LNCaP clone FGC (cell line): ENCODE measurements around the gene PPP5C.

Experiments used
- DNase-seq: peaks from one replicate; pipeline ENCODE4 v3.0.0-alpha.2; 2011; ENCODE audit warnings: low read depth
- H3K4me3 ChIP-seq: 2 replicates; pipeline ENCODE4 v1.5.1; 2011; ENCODE audit warnings: mild to moderate bottlenecking, low read depth, low read length, control low read depth
- TF ChIP-seq, protein P1 (sequence below): IDR thresholded peaks from 2 replicates; pipeline ENCODE4 v1.5.1; 2012; ENCODE audit warnings: mild to moderate bottlenecking; ENCODE audit not compliant: control insufficient read depth, insufficient read depth; ENCODE audit errors: extremely low read depth

PPP5C gene

DNA sequence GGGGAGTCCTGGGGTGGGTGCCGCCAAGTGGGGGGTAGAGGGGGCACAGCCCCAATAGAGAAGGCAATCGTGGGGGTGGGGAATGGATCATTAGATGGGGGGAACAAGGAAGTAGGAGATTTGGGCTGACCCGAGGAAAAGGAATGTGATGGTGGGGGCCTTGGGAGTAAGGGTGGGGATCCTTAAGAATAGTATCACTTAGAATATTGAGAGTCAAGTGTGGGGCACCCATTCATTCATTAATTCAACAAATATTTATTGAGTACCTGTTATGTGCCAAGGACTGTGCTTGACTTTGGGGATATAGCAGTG, 641 bp downstream of the PPP5C start:
- peak overlapping the region; percentile 84 for H3K4me3 ChIP-seq
- DNase-seq, result no peak
- TF ChIP-seq, protein P1, sequence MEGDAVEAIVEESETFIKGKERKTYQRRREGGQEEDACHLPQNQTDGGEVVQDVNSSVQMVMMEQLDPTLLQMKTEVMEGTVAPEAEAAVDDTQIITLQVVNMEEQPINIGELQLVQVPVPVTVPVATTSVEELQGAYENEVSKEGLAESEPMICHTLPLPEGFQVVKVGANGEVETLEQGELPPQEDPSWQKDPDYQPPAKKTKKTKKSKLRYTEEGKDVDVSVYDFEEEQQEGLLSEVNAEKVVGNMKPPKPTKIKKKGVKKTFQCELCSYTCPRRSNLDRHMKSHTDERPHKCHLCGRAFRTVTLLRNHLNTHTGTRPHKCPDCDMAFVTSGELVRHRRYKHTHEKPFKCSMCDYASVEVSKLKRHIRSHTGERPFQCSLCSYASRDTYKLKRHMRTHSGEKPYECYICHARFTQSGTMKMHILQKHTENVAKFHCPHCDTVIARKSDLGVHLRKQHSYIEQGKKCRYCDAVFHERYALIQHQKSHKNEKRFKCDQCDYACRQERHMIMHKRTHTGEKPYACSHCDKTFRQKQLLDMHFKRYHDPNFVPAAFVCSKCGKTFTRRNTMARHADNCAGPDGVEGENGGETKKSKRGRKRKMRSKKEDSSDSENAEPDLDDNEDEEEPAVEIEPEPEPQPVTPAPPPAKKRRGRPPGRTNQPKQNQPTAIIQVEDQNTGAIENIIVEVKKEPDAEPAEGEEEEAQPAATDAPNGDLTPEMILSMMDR, result no peak

DNA sequence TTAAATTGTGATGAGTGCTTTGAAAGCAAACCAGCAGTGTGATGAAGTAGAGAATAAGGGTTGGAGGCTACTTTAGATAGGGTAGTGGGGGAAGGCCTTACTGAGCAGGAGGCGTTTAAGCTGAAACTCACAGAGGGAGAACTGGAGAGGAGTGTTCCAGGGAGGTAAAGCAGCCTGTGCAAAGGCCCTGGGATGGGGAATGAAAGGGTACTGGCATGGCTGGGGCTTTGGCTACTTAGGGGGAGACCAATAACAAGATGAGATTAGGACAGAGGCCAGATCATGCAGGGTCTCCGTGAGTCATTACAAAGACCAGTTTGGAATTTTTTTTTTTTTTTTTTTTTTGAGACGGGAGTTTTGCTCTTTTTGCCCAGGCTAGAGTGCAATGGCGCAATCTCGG, 1.1 kb downstream of the PPP5C start:
- TF ChIP-seq, protein P1, result no peak
- no peak for DNase-seq
- H3K4me3 ChIP-seq, result peak overlapping the region; percentile 84

DNA sequence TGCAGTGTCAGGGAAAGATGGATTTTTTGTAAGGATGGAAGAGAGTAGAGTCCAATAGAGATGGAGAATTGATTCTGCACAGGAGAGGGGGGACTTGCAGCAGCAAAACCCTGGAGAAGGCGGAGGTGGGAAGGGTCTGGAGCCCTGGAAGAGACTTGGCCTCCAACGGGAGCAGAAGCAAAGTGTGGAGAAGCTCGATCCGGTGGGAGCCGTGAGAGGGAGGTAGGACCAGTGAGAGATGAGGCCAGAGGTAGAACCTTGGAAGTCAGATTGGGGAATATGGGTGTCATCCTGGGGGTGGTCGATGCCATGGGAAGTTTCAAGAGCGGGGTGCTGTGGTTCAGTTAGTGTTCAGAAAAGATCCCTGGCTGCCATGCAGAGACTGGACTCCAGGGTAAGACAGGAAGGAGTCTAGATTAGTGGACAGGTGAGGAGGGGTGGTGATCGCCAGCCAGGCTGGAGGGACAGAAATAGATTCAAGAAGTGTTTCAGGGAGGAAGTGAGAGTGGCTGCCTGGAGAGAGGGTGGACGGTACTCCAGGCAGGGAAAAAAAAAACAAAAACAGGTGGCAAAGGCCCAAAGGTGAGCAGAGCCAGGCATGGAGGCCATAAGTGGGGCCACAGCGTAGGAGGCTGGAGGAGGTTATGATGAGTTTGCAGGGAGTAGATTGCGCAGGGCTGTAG, 2.6 kb downstream of the PPP5C start:
- no peak overlapping the region for H3K4me3 ChIP-seq
- no peak for DNase-seq
- TF ChIP-seq, protein P1, result no peak

DNA sequence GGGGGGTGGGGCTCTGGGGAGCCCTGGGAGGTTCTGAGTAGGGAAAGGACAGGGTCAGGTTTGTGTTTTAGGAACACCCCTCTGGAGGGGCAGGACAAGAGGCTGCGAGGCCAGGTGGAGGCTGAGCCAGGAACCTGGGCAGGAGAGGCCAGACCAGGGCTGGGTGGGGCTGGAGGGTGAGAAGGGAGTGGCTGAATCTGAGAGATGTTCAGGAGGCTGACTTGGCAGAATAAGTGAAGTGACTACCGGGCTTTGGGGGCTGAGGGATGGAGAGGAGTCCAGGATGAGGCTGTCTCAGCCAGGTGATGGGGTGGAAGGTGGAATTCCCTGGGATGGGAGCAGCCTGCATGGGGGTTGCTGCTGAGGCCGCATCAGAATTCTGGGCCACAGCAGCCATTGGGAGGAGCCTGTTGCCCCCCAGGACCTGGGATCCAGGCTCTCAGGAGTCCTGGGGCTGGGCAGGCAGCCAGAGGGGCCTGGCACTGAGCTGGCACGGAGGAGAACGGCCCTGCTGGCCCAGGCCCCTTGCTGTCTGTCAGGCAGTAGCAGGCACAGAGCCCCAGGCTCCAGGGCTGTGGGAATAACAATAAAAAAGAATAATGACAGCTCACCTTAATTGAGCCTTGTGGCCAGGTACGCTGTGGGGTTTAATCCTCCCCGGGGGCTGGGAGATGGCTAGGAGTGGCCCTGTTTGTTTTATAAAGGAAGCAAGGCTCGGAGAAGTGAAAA, 3.3 kb downstream of the PPP5C start:
- DNase-seq, result no peak

DNA sequence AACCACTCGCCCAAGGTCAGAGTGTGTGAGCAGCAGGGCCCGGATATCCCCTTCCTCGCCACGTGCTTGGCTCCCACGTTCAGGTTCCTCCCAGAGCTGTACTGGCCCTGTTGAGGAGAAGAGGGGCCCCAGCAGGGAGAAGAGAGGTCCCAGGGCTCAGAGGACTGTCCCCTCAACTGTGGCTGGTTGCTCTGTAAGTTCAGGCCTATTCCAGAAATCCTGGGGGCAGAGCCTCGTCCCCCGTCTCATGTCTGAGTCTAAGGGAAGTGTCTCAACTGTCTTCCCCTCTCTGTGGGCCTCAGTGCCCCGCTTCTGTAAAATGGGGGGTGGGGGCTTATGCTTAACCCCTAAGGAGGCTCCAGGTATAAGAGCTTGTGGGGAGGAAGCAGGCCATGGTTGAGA, 3.9 kb downstream of the PPP5C start:
- no peak for DNase-seq
- TF ChIP-seq, protein P1, result no peak
- no peak overlapping the region for H3K4me3 ChIP-seq

More for the DNA sequence above, 3.3 kb downstream of the PPP5C start:
- no peak overlapping the region for H3K4me3 ChIP-seq
- TF ChIP-seq, protein P1, result no peak

DNA sequence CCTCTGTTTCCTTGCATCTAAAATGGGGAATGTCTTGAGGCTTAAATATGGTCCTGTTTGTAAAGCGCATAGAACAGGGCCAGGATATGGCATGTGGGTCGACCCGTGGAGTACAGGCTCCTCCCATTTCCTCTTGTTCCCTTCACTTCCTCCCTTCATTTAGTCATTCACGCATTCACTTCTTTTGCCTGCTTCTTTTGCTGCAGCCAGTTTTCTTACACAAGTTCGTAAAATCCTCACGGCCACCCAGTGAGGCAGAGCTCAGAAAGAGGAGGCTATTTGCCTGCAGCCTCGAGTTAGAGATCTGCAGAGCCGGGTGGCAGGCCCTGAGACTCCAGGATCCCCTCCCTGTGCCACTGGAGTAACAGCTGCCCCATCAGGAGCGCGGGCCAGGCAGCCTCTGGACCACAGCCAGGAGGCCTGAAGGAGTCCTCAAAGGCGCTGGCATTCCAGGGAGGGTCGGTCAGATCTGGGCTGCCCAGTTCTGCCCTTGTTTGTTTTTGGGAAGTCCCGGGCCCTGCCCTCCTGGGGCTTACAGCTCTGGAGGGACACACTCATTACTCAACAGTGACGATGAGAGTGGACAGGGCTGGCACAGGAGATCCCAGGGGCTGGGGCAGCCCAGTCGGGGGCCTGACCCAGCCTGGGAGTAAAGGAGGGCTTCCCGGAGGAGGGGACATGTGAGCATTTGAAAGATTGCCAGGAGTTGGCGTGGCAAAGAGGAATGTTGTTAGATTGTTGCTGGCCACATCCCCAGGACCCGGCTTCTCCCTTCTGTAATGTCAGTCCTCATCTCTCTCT, 4.6 kb downstream of the PPP5C start:
- no peak for DNase-seq
- H3K4me3 ChIP-seq, result no peak overlapping the region
- TF ChIP-seq, protein P1, result no peak
